GM03348 (cell line): ENCODE data around the gene MRPL30.
"Not testable (repeated sequence)": the region's sequence is repeated elsewhere in the genome, so short reads cannot be mapped to it uniquely, and the experiment has no call there.

Experiments used
- DNase-seq: peaks from one replicate; pipeline ENCODE4 v3.0.0; 2012; ENCODE audit warnings: low spot score

MRPL30 gene

DNA sequence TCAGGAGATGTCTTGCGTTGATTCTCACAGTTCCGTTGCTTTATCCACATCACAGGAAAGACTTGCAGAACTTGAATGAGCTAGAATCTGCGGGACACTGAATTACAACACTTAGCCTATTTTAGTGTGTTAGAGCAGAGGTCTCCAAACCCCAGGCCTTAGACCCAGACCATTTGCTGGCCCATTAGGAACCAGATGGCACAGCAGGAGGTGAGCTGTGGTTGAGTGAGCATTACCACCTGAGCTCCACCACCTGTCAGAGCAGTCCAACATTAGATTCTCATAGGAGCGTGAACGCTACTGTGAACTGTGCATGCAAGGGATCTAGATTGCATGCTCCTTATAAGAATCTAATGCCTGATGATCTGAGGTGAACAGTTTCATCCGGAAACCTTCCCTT lies 3.8 kb downstream of the MRPL30 start:
- no peak for DNase-seq

DNA sequence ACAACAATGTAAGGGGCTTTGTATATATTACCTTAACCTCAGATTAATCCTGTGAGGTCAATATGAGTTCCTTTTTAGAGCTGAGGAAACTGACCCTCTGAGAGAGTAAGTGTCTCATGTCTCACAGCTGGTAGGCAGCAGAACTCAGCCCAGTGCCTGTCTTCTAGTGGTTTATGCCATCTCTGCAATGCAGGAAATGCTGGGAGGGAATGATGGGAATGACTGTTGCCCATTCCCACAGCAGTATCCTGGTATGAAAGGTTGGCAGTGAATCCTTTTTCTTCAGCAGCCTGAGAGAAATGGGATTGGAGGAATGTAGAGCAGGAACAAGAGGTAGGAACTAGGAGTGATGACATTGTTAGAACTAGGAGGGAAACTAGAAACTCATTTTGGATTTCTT lies 6.0 kb downstream of the MRPL30 start:
- DNase-seq = no peak

DNA sequence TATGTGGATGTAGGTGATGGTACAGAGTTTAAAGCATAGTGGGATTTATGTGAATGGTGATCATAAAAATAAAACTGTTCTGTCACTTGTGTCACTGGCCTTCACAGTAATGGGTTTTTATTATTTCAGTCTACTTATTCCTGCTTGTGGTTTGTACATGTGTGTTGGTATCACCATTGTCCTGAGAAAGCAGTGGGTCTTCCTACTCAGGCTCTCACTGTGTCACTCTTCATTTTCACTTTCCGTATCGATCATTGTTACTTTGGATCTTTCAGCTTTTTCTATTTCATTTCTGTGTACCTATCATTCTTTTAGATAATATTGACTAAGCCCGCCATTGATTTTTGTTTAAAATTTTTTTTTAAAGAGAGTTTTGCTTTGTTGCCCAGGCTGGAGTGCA lies 7.4 kb downstream of the MRPL30 start:
- no peak for DNase-seq

DNA sequence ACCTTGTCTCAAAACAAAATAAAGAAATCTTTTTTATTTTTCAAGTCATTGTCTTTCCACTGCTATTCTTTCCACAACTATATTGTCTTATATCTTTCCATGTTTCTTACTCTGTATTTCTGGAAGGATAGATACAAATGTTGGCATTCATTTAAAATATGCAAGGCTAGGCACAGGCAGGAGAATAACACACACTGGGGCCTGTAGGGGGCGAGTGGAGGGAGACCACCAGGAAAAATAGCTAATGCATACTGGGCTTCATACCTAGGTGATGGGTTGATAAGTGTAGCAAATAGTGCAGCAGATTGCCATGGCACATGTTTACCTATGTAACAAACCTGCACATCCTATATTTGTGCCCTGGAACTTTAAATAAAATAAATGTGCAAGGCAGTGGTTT lies 9.6 kb downstream of the MRPL30 start:
- no peak for DNase-seq

DNA sequence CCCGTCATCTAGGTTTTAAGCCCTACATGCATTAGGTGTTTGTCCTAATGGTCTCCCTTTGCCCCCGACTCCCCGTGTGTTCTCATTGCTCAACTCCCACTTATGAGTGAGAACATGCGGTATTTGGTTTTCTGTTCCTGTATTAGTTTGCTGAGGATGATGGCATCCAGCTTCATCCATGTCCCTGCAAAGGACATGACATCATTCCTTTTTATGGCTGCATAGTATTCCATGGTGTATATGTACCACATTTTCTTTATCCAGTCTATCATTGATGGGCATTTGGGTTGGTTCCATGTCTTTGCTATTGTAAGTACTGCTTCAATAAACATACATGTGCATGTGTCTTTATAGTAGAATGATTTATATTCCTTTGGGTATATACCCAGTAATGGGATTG lies 11.4 kb downstream of the MRPL30 start:
- DNase-seq = not testable (repeated sequence)

DNA sequence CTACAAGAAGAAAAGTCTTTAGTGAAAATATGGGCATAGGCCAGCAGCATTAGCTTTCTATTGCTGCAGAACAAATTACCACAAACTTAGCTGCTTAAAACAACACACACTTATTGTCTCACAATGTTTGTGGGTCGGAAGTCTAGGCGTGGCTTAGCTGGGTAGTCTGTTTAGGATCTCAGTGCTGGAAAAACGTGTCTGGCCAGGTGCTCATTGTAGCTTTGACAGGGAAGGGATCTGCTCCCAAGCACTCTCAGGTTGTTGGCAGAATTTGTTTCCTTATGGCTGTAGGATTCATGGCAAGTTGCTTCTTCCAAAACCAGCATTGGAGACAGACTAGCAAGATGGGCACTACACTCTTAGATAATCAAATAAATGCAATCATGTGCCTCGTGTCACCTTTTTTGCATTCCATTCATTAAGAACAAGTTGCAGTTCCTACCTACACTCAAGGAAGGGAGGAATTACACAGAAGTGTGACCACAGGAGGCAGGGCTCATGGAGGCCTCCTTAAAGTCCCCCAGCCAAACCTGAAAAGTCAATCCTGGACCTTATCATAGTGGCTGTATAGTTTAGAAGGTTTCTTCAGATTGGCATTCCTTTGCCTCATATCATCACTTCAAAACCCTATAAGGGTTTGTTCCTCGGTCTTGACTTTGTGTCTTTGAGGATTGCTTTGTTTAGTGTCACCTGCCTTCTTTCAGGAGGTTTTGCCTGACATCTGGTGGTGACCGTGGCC lies 17.3 kb downstream of the MRPL30 start:
- no peak for DNase-seq

DNA sequence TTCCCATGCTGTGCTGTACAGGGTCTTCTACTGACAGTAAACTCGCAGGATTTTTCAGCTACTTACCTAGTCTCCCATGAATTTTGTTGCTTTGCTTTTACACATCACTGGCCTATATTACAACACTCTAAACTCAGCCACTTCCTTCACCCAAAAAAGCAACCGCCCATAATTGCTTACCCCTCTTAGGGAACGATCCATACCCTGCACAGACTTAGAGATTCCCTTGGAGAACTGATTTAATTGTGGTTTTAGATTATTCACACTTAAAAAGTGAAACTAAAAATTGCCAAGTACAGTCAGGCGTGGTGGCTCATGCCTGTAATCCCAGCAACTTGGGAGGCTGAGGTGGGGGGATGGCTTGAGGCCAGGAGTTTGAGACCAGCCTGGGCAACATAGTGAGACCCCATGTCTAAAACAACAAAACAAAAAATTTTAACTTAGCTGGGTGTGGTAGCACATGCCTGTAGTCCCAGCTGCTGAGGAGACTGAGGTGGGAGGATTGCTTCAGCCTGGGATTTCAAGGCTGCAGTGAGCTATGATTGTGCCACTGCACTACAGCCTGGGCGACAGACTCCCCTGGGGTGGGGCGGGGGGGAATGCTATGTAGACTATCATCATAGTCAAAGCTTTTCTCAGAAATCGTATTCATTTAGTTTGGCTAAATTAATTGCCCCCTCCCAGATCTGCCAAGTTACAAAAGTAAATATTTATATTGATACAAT lies 19.3 kb downstream of the MRPL30 start:
- DNase-seq = no peak

DNA sequence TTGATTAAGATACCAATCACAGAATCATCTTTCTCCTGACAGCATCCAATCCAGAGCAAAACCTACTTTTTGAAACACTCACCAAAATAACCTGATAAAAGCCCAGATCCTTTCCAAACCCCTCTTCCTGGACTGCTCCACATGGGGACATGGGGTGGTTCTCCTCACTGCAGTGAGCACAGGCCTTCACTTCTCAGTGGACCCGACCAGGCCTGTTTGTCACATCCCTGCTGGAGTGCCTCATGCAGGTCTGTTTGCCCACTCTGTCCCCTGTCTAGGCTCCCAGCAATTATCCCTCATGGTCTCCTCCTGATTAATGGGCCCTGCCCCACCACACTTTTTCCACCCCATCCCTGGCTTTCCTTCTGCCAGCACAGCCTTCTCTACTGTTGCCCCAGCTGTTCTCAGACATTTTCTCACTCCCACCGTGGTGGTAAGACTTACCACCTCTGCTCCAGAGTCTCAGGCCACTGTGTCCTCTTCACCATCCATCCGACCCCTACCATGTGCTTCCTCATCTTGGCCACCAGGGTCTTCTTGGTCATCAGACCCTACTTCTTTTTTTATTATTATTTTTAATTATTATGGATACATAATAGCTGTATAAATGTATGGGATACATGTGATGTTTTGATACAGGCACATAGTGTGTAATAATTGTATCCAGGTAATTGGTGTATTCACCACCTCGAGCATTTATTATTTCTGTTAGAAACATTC lies 21.1 kb downstream of the MRPL30 start:
- no peak for DNase-seq

DNA sequence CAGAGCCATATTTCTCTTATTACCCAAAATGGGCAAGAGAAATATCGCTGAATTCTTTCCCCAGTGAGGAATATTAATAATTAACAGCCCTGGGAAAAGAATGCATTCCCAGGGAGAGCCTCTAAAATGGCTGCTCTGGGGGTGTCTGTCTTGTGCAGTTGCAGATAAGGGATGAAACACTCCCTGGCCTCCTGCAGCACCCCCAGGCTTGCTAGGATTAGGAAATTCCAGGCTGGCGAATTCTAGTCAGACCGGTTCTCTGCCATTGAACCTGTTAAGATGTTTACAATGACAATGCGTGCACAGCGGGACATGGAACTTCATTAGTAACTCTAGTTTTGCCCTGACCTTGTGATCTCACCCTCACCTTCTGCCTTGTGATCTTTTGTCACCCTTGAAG lies 24.5 kb downstream of the MRPL30 start:
- DNase-seq = no peak

DNA sequence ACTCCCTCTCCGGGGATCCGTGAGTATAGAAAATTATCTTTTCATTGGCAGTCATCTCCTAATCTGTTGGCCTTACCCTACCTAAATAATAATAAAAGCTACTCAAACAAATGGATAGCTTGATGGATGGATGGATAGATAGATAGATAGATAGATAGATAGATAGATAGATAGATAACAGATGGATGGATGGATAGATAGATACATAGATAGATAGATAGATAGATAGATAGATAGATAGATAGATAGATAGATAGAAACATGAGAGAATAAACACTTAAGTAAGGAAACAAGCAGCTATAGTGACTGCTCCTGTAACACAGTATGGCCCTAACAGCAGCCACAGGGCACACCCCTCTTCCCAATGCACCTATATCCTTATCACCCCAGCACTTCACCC lies 35.1 kb downstream of the MRPL30 start:
- no peak for DNase-seq

DNA sequence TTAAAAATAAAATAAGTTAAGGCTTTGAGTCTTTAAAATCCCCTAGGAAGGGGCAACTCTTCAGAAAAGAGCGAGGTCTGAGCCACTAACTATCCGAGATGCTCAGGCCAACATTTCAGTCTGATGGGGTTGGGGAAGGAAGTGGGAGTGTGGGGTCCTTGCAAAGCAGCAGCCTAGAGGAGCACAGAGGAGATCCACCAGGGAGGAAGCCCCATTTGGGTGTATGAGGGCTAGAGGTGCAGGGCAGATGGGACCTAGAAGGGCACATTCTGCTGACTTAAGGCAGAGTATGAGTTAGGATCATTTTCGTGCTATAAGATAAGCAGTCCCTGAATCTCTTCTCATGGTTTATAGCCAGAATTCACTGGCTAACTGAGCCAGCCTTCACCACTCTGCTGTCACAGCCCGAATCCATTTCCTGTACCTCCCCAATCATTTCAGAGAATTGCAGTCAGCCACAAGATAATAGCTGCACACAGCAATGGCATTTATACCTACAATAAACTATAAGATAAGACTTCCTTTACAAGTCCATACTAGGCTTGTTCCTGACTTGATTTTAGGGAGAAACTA lies 37.0 kb downstream of the MRPL30 start:
- DNase-seq = no peak

DNA sequence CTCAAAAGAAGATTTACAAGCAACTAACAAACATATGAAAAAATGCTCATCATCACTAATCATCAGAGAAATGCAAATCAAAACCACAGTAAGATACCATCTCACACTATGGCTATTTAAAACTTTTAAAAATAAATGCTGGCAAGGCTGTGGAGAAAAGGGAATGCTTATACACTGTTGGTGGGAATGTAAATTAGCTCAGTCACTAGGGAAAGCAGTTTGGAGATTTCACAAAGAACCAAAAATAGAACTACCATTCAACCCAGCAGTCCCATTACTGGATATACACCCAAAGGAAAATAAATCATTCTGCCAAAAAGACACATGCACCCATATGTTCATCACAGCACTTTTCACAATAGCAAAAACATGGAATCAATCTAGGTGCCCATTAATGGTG lies 52.2 kb downstream of the MRPL30 start:
- DNase-seq = not testable (repeated sequence)

DNA sequence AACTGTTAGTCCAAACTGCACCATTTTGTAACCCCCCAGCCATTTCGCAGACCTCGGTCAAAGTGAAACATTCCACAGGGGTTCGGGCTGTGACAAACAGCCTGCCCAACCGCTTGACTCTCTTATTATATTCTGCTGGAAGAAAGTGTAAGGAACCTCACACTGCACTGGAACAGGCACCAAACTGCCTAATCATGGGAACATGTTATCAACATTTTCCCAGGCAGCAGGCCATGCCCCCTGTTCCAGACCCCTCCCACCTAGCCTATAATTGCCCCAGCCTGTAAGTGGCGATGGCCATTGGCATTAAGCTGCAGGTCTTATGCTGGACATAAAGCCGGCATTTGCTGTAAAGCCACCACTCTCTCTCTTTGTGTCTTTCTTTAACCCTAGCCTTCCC lies 57.6 kb downstream of the MRPL30 start:
- no peak for DNase-seq

DNA sequence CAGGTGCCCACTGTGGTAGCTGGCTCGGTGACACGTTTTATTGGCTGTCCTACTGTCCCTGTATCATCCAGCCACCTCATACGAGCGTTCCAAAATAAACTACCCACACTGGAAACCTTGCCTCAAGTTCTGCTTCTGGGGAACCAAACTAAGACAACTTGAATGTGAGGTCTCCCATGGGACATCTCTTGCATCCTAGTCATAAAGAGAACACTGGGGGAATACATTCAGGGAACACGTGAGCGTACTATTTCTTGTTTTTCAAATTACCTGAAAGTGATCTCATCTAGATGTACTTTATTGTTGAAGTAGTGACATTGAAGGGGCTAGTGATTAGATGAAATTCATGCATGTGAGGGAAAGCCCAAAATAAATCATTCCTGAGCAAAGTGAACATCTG lies 59.4 kb downstream of the MRPL30 start:
- no peak for DNase-seq

DNA sequence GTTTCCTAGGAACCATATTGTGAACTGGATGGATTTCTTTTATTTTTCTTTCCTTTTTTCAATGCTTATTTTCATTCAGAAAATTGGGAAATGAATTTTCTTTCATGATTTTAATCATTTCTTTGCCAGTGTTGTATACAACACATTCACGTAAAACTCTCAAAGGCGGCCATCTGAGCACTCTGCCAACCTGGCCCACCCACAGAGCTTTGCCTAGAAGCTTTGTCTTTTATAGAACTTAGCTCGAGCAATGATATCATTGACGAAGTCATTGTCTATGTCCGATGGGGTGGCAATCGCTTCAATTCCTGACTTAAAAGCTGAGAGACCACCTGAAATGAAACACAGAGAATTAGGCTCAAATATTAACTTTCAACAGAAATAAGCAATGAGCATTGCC lies 61.2 kb downstream of the MRPL30 start:
- DNase-seq = no peak
